Caco-2 (cell line): ENCODE measurements around the gene UCN. TPM values are rescaled to one million over a fixed set of nuclear protein-coding genes. Genes with fewer than 3 reads are reported as not detected.
"Not testable (repeated sequence)": the region's sequence is repeated elsewhere in the genome, so short reads cannot be mapped to it uniquely, and the experiment has no call there.

Source experiments
- BruUV-seq: library from RNA; stranded (reverse); fragments of 400-500 nt; replicated peaks from 2 replicates; lab custom pipeline; 2021; lab: Mats Ljungman, UMichigan
- CTCF ChIA-PET: fragments of 300-600 bp; sonication (Branson Sonifier 250); formaldehyde crosslinking; loops from one replicate; lab custom pipeline; 2022; ENCODE audit warnings: antibody characterized with exemption; lab: Charles Lee
- POLR2A ChIA-PET: fragments of 300-600 bp; sonication (Branson Sonifier 250); formaldehyde crosslinking; loops from one replicate; lab custom pipeline; 2022; ENCODE audit warnings: antibody characterized with exemption; lab: Charles Lee
- DNase-seq, 2 experiments: peaks; one replicate each; pipeline versions ENCODE4 v3.0.0 to v3.0.0-alpha.2; 2020 to 2022
- H3K27me3 ChIP-seq: replicated peaks from 2 replicates; pipeline ENCODE4 v1.6.0; 2011; ENCODE audit warnings: low read length; ENCODE audit not compliant: control insufficient read depth, insufficient read depth
- H3K36me3 ChIP-seq: 2 replicates; pipeline ENCODE4 v1.5.1; 2011; ENCODE audit warnings: low read length; ENCODE audit not compliant: control insufficient read depth, insufficient read depth
- H3K4me1 ChIP-seq: fragments of 250-450 bp; sonication (Bioruptor Pico); 2 replicates; pipeline ENCODE4 v1.5.1; 2020; ENCODE audit warnings: mild to moderate bottlenecking
- H3K4me3 ChIP-seq: 2 replicates; pipeline ENCODE4 v1.5.1; 2011; ENCODE audit warnings: low read depth, mild to moderate bottlenecking, control low read depth, low read length
- H3K9me3 ChIP-seq: fragments of 250-450 bp; sonication (Bioruptor Pico); 2 replicates; pipeline ENCODE4 v1.5.1; 2020; ENCODE audit warnings: mild to moderate bottlenecking, moderate library complexity
- H3K27ac Mint-ChIP-seq: one replicate; pipeline ENCODE4 v1.8.0; 2022; ENCODE audit warnings: mixed read lengths; ENCODE audit not compliant: unreplicated experiment
- H3K27me3 Mint-ChIP-seq: one replicate; pipeline ENCODE4 v1.8.0; 2022; ENCODE audit warnings: mixed read lengths; ENCODE audit not compliant: insufficient read depth, unreplicated experiment
- H3K36me3 Mint-ChIP-seq: one replicate; pipeline ENCODE4 v1.8.0; 2022; ENCODE audit warnings: mild to moderate bottlenecking, mixed read lengths; ENCODE audit not compliant: insufficient read depth, unreplicated experiment
- H3K4me1 Mint-ChIP-seq: one replicate; pipeline ENCODE4 v1.8.0; 2022; ENCODE audit warnings: low read depth, mixed read lengths; ENCODE audit not compliant: unreplicated experiment
- H3K4me3 Mint-ChIP-seq: one replicate; pipeline ENCODE4 v1.8.0; 2022; ENCODE audit warnings: mild to moderate bottlenecking, moderate library complexity, mixed read lengths; ENCODE audit not compliant: unreplicated experiment
- H3K9me3 Mint-ChIP-seq: one replicate; pipeline ENCODE4 v1.8.0; 2022; ENCODE audit warnings: mixed read lengths; ENCODE audit not compliant: unreplicated experiment
- intact Hi-C: fragments of 100-400 bp; cut with micrococcal nuclease; formaldehyde crosslinking; loops from one replicate; pipeline ENCODE4 v1.10.0; 2022; ENCODE audit not compliant: unreplicated experiment
- total RNA-seq: library from RNA; stranded (reverse); gene quantifications from 2 replicates; pipeline ENCODE4 v1.2.3, GENCODE V29; 2022
- TF ChIP-seq, protein P1 (sequence below), 2 experiments: fragments of 200-600 bp in 1 of 2; IDR thresholded peaks; 1 replicate in 1 of 2; 2 replicates in 1 of 2; pipeline versions ENCODE4 v1.5.1 to v1.8.0; 2011 to 2022; ENCODE audit warnings: antibody characterized with exemption in 1 of 2, control low read depth in 1 of 2, inconsistent platforms in 1 of 2, low read depth in 1 of 2, low read length in 1 of 2, mild to moderate bottlenecking in 1 of 2, moderate library complexity in 1 of 2; ENCODE audit not compliant: insufficient read depth in 1 of 2, severe bottlenecking in 1 of 2, unreplicated experiment in 1 of 2

Gene UCN
- total RNA-seq, 1 experiment from 2014 or later, result not detected

DNA sequence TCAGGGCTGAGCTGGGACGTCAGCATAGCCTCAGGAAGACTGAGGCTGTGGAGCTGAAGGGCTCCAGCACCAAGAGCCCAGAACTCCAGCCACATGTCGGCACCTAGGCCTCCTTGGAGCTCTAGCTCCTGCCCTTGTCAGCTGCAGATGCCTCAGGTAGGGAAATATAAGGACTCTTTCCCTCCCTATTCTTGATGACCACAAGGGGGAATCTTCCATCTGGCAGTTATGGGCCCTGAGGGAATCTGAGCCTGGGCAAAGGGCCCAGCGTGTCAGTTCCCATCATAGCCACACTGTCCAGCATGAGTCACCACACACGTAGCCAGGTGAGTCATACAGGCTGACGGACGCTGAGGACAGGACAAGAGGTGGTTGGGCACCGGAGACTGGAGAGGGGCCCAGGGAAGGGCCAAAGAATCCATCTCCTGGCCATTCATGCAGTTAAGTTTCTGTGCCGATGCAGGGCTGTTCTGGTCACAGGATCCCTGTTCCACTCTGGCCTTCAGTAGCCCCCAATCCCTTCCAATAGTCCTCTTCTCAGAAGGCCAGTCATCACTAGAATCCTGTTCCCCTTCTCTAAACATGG, 12.8 kb upstream of the UCN start:
- Histone ChIP-seq H3K36me3 (no peaks in the 10 kb centered on the region), H3K4me1 (peaks cover 19% of the 10 kb centered on the region), H3K27me3 (no peaks in the 10 kb centered on the region), H3K9me3 (no peaks in the 10 kb centered on the region), H3K4me3 (peak overlapping the region; percentile 6; the same call in 1 of the 2 replicates)
- Mint-ChIP-seq H3K4me3 (peak overlapping the region; percentile 94), H3K27me3 (no peaks in the 10 kb centered on the region), H3K27ac (peak overlapping the region; percentile 99), H3K9me3 (no peaks in the 10 kb centered on the region), H3K4me1 (peaks cover 24% of the 10 kb centered on the region), H3K36me3 (peaks cover 31% of the 10 kb centered on the region)
- DNase-seq, result peak; percentile 91 to 95
- ChIA-PET CTCF (interaction anchor here (0.5 to 1.0 kb wide), 8 partner anchors 9 to 188 kb away, joined by 3 to 9 read pairs (median 3); partner anchors contain the start of genes ATRAID, EIF2B4, SLC5A6 and SNX17), POLR2A (interaction anchor here (0.6 kb wide), 1 partner anchor 33 kb away, joined by 3 read pairs; no protein-coding TSS in a partner anchor)
- intact Hi-C loops, result loop anchor here (1.0 kb wide), 2 partner anchors 35 to 49 kb away; partner anchors contain the start of genes EIF2B4, GTF3C2 and SNX17
- TF ChIP-seq, protein P1, sequence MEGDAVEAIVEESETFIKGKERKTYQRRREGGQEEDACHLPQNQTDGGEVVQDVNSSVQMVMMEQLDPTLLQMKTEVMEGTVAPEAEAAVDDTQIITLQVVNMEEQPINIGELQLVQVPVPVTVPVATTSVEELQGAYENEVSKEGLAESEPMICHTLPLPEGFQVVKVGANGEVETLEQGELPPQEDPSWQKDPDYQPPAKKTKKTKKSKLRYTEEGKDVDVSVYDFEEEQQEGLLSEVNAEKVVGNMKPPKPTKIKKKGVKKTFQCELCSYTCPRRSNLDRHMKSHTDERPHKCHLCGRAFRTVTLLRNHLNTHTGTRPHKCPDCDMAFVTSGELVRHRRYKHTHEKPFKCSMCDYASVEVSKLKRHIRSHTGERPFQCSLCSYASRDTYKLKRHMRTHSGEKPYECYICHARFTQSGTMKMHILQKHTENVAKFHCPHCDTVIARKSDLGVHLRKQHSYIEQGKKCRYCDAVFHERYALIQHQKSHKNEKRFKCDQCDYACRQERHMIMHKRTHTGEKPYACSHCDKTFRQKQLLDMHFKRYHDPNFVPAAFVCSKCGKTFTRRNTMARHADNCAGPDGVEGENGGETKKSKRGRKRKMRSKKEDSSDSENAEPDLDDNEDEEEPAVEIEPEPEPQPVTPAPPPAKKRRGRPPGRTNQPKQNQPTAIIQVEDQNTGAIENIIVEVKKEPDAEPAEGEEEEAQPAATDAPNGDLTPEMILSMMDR (IDR thresholded peaks at IDR 0.05; ENCODE audit: insufficient read depth in 1 of 2, low read depth in 1 of 2, low read length in 1 of 2, severe bottlenecking in 1 of 2, unreplicated experiment in 1 of 2), result peak; percentile 74
- no TSS peak for BruUV-seq

DNA sequence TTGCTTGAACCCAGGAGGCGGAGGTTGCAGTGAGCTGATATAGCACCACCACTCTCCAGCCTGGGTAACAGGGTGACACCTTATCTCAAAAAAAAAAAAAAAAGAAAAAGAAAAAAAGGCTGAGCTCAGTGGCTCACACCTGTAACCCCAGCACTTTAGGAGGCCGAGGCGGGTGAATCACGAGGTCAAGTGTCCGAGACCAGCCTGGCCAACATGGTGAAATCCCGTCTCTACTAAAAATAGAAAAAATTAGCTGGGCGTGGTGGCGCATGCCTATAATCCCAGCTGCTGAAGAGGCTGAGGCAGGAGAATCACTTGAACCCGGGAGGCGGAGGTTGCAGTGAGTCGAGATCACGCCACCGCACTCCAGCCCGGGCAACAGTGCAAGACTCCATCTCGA, 11.6 kb upstream of the UCN start:
- H3K27me3 ChIP-seq, BruUV-seq, H3K27me3 Mint-ChIP-seq, intact Hi-C loops, POLR2A ChIA-PET, H3K4me3 Mint-ChIP-seq, H3K36me3 ChIP-seq, H3K27ac Mint-ChIP-seq, H3K4me3 ChIP-seq, H3K9me3 Mint-ChIP-seq, H3K9me3 ChIP-seq, DNase-seq: not testable (repeated sequence)
- Mint-ChIP-seq H3K4me1 (peaks cover 24% of the 10 kb centered on the region), H3K36me3 (peaks cover 27% of the 10 kb centered on the region)
- CTCF ChIA-PET, result interaction anchor here (0.7 kb wide), 1 partner anchor 50 kb away, joined by 3 read pairs; no protein-coding TSS in a partner anchor
- peaks cover 19% of the 10 kb centered on the region for H3K4me1 ChIP-seq

DNA sequence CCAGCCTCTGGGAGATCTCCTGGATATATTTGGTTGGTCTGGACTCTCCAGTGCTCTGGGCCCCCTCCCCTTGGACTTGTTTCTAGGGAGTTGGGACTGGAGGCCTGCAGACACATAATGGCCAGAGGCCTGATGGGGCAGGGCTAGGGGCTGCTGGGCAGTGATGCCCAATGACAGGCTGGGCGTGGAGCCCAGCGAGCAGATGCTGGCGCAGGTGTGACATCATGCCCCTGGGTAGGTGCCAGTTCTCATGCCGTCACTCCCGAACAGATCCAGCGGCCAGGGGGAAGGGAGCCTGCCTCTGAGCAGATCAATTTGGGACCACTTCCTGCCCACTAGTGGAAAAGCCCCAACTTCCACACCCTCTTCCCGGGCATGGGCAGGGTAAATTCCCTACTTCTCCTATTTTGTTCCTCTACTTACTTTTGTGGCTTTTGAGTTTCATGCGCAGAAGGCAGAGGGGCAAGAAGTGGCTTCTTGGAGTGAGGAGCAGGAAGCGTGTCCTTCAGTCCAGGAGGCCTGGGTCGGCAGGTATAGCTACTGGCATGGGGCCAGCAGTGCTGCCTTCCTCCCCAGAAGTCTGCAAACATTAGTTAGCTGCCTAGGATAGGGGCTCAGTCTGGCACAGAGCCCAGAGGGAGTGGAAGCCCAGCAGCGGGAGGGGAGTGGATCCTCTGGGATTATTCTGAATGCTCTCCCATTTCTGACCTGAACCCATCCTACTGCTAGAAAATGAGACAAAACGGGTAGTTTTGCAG, 8.6 kb upstream of the UCN start:
- Histone ChIP-seq H3K9me3 (no peaks in the 10 kb centered on the region), H3K27me3 (no peaks in the 10 kb centered on the region; the same call in 1 of the 2 replicates), H3K4me3 (no peak overlapping the region), H3K36me3 (no peaks in the 10 kb centered on the region), H3K4me1 (peaks cover 26% of the 10 kb centered on the region)
- POLR2A ChIA-PET, result interaction anchor here (0.5 kb wide), 1 partner anchor 36 kb away, joined by 3 read pairs; no protein-coding TSS in a partner anchor
- no peak for DNase-seq
- Mint-ChIP-seq H3K4me1 (peaks cover 24% of the 10 kb centered on the region), H3K36me3 (peaks cover 11% of the 10 kb centered on the region), H3K27ac (no peak overlapping the region), H3K27me3 (no peaks in the 10 kb centered on the region), H3K4me3 (no peak overlapping the region), H3K9me3 (no peaks in the 10 kb centered on the region)
- CTCF ChIA-PET, result no interaction called here
- TF ChIP-seq, protein P1 (IDR thresholded peaks at IDR 0.05; ENCODE audit: insufficient read depth in 1 of 2, low read depth in 1 of 2, low read length in 1 of 2, severe bottlenecking in 1 of 2, unreplicated experiment in 1 of 2), result no peak
- no TSS peak for BruUV-seq
- intact Hi-C loops, result no loop called here
